ENCODE data around the gene SHROOM3.

GRCh38 chr4:76694056-76694455 lies 259.0 kb downstream of the SHROOM3 start:
- TF ChIP-seq CTCF (IDR thresholded peaks at IDR 0.05) (no peak), EP300 (IDR thresholded peaks at IDR 0.05) (no peak)

Measured in esophagus muscularis mucosa (tissue), 3 donors.